HL-60/S4 treated with retinoic acid at 250 ng/mL for 4 days and 3 days (cell line): ENCODE measurements around the gene PIK3R3.

Experiments used
- in situ Hi-C: fragments of 300-500 bp; cut with MboI; formaldehyde crosslinking; loops from 2 replicates; pipeline ENCODE4 v1.7.0; 2022; ENCODE audit warnings: low sequenced_read_pairs

PIK3R3 gene

DNA sequence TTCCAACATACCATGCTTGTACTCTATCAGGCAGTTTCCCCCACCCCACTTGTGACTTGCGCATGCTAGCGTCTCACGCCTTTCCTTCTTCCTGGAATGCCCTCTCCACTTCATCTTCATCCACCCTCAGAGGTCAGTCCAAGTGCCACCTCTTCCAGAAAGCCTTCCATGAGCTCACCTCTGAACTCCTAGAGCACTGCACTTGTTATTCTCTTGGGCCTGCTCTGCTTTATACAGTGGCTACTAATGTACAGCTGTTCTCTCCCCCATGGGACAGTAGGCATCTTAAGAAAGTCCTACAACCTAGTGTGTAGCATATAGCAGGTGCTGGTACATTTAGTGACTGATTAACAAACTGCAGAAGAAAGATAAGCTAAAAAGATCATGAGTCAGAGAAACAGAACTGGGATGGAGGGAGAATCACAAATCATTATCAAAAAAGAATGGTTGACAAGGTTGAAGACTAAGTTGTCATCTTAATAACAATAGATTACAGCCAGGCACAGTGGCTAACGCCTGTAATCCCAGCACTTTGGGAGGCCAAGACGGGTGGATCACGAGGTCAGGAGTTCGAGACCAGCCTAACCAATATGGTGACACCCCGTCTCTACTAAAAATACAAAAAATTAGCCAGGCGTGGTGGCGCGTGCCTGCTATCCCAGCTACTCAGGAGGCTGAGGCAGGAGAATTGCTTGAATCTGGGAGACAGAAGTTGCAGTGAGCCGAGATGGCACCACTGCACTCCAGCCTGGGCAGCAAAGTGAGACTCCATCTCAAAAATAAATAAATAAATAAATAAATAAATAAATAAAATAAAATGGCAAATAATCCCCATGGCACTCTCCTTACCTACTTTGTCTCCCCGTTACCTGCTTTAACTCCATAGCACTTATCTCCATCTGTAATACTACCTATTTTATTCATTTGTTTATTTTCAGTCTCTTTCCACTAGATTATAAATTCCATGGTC is 26.2 kb upstream of the PIK3R3 start:
- in situ Hi-C loops = no loop called here

DNA sequence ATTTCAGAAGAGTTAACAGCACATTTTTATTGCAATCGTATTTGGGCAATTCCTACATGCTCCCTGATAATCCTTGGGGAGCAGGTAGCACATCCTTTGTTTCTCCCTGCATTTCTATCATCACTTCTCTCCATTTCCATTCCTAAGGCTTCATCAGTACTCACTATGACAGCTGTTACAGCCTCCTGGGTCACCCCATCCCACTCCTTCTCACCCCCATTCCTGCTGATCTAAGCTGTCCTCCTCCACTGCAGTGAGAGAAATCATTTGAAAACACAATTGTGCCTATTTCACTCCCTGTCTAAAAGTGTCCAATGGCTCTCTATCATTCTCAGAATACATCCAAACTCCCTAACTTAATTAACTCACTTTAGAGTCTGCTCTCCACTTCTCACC is 25.5 kb upstream of the PIK3R3 start:
- in situ Hi-C loops = no loop called here

DNA sequence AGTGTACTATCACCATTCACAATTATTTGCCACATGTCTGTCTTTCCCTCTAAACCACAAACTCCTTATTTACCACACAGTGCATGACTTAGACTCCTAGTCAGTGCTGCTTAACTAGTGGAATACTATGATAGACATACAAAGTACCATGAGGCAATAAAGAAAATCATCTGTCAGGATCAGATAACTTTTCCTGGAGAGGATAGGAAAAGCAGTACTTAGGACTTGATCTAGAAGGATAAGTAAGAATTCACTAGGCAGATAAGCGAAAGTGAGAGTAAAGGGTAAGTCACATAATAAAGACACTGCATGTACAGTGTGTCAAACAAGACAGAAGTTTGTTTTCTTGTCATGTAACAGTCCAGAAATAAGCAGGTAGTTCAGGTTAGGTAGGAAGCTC is 21.3 kb upstream of the PIK3R3 start:
- in situ Hi-C loops = no loop called here

DNA sequence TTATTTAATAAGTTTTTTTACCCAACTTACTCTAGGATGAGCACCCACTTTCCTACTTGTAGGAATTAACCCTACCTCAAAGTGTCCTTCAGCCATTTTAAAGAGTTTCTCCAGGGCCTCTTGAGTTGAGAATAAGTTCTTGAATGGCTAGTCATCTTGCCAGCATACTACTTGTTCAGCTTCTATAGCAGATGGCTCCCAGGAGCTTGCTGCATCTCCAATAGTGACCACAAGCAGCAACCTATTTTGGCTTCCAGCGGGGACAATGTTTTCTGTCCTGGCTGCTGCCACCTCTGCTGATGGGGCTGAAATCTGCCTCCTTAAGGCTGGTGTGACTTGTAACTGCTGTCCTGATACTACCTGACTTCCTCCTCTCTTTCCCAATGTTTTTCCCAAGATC is 20.8 kb upstream of the PIK3R3 start:
- in situ Hi-C loops = no loop called here

DNA sequence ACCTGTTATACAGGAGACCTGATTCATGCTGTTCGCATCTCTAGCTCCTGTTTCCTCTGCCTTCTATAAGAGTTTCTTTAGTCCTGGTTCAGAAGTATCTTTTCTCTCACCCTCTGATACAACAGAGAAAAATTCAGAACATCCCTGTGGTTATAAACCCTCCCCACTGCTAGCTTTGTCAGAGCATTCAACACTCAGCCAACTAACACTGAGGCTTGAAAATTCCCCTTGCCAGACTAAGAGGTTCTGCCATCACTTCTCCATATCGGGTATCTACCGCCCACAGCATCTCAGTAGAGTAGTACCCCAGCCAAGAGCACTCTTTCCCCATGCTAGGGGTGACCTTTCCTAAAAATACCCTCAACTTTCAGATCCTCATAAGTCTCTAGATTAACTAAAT is 19.6 kb upstream of the PIK3R3 start:
- in situ Hi-C loops = no loop called here

DNA sequence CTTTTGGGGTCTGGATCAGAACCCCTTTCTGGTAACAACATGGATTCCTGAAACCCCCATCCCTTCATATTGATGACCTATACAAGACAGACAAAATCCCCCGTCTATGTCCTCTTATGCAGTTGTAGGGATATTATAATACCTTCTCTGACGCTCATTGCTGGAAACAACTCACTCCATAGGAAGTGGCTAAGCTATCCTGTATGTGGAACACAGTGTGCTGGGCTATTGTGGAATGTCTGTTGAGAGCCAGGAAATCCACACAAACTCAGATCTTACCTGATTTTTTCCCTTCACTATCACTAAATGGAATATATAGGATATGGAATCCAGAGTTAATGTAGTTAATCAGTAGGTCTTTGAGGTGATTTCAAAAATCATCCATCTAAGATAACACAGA is 17.7 kb upstream of the PIK3R3 start:
- in situ Hi-C loops = no loop called here

DNA sequence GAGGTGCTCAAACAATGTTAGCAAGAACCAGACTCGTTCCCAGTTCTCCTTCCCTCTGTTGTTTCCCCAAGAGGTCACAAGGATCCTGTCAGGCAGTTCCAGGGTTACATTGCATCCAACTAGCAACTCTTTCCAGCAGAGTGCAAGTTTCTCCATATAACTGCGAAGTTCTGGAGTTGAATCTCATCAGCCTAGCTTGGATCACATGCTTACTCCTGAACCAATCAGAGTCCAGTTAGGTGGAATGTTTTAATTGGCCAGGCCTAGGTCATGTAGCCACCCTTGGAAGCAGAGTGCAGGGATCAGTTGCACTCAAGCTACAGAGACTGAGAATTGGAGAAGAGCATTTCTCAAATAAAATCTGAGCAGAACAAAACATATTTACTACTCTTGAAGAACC is 15.9 kb upstream of the PIK3R3 start:
- in situ Hi-C loops = no loop called here

DNA sequence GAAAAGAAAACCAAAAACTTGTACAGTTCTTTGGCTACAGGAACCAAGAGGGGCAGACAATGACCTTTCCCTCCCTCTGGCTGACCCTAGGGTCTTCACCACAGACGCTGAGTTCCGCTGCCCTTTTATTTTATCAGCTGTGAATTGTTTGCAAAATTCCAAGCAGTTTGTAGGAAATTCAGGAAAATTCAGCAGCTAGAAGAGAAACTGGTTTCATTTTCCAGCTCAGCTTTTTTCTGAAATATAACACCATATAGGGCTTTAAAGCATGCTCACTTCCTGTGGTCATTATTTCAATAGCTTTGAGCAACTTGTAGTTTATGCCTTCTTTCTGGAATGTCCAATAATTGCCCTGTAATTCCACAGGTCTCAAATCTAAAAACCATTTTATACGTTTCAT is 5.5 kb upstream of the PIK3R3 start:
- in situ Hi-C loops = no loop called here

DNA sequence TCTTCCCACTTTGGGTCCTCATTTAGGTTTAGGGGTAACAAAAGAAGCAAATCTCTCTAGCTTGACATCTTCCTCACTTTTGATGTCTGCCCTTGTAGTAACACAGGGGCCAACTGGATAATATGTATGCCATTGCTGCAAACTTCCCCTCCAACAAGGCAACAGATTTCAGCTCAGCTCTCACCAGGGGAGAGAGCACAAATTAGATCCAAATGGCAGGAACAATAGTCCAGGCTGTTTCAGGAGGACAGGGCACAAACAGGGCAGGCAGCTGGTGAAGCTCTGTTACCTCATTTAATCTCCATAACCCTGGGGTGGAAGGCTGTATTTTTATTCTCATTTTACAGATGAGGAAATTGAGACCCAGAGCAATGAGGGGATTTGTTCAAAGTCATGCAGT is 4.3 kb upstream of the PIK3R3 start:
- in situ Hi-C loops = no loop called here

DNA sequence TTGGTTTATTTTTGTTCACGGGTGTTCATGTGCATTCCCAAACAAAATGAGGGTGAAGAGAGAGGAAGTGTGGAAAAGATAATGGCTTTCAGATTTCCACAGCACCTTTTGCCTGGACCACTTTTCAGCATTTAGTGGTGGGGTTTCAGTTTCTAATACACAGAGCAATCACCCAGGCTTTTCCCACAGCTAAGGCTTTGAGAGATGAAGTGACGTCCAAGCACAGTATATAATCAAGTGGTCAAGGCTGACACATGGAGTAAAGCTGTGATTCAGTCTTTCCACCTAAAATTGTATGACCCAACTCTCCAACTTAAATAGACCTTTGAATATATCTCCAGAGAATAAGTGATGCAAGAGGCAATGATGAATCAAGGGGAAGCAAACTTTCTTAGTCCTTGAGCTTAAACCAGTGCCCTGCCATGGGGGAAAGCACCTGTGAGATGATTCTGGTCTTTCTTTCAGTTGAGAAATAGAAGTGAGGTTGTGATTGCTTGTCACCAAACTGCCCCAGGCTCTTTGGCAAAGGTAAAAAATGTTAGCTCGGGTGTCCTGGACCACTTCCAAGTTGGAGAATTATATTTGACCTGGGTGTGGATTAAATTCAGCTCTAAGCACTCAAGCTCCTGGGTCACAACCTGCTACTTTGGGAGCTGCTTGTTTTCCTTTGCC is 2.4 kb upstream of the PIK3R3 start:
- in situ Hi-C loops = no loop called here

DNA sequence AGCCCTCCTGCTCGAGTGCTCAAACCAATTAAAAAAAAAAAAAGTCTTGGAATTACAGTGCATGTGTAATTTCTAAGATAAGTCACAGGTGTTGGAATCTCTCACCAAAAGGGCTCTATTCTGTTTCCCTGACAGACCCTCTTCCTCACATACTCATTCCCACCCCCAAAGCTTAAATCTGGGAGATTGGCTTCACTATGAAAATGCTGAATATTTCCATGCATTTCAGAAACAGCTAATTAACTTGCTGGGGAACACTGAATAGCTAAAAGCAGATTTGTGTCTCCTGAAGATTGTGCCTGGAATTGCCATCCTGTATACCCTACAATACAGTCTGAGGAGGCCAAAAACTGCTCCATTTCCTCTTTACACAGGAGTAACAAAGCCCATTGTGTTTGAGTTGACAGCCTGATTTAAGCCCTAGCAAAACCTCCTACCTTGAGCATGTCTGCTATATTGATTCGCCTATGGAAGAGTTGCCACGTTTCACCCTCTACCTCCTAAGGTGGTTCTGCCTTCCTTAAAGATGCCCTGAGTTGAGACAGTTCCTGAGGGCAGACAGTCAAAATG is 1.4 kb upstream of the PIK3R3 start:
- in situ Hi-C loops = no loop called here

DNA sequence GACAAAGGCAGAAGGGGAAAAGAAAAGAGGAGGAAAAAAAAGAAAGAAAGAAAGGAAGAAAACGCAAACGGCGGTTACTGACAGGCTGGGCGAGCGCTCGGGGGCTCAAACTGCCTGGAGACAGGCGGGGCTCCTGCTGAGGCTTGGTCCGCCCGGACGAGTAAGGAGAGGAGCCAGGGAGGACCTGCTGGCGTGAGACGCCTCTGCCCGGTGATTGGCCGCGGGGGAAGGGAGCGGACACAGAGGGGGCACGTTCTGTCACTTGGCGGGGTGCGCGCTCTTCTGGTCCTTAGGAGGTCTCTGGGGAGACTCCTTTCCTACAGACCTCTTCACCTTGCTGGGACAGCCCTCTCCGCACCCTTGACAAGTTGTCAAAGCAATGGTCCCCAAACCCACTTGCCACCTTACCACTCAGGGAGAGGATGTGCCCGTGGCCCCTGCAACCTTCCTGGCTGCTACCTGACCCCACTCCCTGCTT is 791 bp upstream of the PIK3R3 start:
- in situ Hi-C loops = no loop called here

DNA sequence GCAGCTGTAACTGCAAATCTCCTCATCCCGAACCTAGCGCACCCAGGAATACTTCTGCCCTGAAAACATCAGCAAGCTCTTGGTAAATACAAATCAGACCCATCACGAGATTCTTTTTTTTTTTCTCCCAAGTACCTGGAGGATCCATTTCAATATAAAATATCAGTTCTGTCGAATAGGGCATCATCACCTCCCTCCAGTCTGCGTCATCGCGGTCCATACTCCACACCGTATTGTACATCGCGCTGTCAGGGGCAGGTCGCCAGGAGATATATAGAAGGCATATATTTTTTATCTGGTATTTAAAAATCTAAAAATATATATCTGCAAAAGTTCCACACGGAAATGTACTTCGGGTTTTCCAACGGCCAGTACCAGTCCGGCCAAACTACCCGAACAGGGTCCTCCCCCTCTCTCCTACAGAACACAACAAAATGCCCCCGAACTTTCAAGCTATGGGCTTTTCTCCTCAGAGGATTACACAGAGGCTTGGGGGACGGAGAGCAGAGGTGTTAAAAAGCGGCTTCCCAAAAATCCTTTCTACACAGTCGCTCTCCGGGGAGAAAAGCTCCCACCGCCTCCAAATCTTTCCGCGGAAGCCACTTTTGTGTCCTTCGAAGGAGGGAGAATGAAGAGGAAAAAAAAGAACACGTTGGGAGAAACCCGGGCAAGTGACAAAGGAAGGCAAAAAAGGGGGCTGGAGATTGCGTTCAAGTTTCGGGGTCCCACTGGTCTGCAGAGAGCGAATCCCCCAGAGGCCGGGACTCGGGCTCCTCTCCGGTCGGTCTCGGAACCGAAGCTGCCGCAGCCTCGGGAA is 509 bp downstream of the PIK3R3 start:
- in situ Hi-C loops = no loop called here

DNA sequence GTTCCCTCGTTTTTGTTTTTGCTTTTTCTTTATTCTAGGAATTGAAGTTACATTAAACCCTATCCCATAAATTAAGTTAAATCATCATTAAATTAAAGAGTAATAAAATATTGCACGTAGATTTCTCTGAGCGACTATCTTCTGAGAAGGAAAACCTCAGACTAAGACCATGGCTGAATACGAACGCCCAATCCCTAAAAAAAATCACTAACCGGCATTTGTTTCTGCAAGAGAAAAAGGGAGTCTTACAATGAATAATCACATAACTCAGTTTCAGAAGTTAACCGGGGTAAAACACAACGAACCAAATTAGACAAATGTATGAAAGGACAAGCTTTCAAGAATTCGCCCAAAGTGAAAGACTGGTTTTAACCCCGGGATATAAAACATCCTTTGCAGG is 1.3 kb downstream of the PIK3R3 start:
- in situ Hi-C loops = no loop called here

DNA sequence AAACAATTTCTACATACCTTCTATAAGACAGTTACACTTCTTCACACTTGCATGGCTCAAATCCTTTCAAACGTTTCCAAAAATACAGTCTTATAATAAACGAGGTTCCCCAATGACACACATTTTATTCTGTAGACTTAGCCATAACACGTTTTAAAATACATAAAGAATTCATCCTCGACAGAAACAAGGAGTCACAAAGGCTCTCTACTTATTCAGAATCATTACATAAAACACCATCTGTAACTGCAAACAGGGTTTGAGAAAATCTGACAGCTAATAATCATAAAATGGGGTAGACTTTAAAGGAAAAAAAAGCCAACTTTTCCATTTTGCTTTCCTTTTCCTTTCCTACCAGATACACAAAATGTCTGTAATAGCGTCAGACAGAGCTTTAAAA is 1.8 kb downstream of the PIK3R3 start:
- in situ Hi-C loops = no loop called here

DNA sequence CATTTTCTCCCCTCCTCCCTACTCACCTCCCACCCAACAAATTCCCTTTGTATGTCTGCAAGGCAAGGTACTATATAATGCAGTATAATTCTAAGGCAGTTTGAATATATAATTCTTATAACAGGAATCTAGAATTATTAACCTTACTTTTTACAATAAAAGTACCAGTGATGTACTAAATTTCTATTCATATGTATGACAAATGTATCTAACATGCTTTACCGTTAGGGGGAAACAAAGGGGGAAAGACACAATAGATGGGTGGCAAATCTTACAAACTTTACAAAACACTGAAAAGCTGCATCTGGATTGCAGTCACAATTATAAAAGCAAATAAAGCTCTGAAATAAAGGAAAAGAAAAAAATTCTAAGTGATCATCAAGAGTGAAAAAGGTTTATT is 2.3 kb downstream of the PIK3R3 start:
- in situ Hi-C loops = no loop called here

DNA sequence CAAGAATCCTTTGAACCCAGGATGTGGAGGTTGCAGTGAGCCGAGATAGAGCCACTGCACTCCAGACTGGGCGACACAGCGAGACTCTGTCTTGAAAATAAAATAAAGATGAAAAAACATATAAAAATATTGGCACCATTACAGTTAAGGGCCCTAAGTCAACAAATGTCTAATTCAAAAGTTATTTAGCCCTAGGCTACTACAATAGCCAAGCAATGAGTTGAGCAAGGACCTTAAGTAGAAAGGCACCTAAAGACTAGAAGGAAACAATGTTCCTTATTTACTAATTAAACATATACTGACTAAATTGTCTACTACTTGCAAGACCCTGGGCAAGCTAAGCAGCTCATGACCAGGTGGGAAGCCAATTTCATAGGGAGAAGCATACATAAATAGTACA is 4.1 kb downstream of the PIK3R3 start:
- in situ Hi-C loops = no loop called here

DNA sequence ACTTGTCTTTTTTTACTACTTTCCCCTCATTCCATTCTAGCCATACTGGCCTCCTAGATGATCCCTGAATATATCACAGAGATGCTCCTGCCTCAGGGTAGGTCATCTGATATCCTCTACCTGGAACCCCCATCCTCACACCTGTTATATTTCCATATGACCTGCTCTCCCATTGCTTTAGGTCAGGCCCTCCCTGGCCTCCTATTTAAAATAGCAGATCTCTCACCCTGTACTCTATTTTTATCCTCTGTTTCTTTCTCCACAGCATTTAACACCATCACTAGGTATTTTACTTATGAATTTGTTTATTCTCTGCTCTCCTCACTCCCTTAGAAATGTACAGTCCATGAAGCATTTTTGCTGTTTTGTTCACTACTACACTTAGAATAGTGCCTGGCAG is 13.6 kb downstream of the PIK3R3 start:
- in situ Hi-C loops = no loop called here

DNA sequence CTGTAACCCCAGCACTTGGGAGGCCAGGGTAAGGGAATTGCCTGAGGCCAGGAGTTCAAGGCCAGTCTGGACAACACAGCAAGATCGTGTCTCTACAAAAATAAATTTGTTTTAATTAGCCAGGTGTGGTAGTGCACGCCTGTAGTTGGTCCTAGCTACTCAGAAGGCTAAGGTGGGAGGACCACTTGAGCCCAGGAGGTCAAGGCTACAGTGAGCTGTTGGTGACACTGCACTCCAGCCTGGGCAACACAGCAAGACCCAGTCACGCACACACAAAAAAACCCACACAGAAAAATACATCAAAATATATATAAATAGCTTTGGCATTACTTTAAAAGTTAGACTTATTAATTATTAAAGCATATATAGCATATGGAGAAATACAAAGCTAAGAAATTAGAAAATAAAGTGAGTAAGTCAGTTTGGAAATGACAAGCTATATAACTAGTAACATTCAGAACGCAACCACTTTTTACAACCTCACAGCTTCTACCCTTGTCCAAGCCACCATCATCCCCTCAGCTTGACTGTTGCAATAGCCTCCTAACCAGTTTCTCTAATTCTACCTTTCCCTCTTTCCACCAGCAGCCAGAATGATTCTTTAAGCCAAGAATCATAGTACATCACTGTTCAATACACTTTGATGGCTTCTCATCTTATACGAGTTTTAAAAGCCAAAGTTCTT is 14.5 kb downstream of the PIK3R3 start:
- in situ Hi-C loops = no loop called here

DNA sequence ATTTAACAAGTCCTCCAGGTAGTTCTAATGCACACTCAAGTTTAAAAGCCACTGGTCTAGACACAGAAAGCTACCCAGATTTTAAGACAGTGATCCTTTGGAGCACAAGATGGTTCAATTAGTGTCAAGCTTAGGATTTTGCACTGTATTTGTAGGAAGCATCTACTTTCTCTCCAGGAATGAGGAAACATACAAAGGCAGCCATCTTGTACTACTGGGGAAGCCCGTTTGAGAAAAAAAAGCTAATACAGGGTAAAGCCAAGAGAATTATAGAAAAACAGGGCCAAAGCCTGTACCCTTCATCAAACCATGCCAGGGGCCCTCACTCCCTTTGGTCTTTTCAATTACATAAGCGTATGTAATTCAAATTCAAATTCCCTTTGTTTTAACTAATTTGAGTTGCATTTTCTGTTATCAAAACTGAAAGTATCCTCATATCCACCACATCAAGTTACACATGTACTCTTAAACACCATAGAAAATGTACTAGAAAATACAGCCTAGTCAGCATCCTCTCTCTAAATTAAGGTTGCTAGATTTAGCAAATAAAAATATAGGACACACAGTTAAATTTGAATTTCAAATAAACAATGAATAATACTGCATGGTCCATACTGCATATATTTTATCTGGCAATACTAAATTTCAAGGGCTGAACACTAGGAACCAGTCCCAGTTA is 17.4 kb downstream of the PIK3R3 start:
- in situ Hi-C loops = no loop called here
